ENCODE results near the gene ZNF844.
A peak's percentile ranks its signal among the peaks of the same experiment; 100 is the strongest.

- TF ChIP-seq POLR2A (IDR thresholded peaks at IDR 0.05; ENCODE audit: low read depth, low read length) = peak; percentile 63
- TF ChIP-seq JUNB (IDR thresholded peaks at IDR 0.05) = no peak
- no peak for TF ChIP-seq ATF3 (IDR thresholded peaks at IDR 0.05; ENCODE audit: borderline replicate concordance, extremely low read depth, low read depth, low read length)
- TF ChIP-seq YY1 (IDR thresholded peaks at IDR 0.05; ENCODE audit: low read depth, low read length) = peak; percentile 61
- no peak for TF ChIP-seq NBN (IDR thresholded peaks at IDR 0.05)
- no peak for TF ChIP-seq PRDM15 (CRISPR knock-in tag; IDR thresholded peaks at IDR 0.05)
- no peak for TF ChIP-seq CTCF (IDR thresholded peaks at IDR 0.05 in 2 of 3, conservative IDR thresholded peaks at IDR 0.05 in 1 of 3; ENCODE audit: control insufficient read depth in 2 of 3, extremely low read depth in 1 of 3, insufficient read depth in 1 of 3, low read depth in 3 of 3, low read length in 3 of 3)
- no peak for TF ChIP-seq BACH1 (IDR thresholded peaks at IDR 0.05; ENCODE audit: borderline replicate concordance)
- no peak for TF ChIP-seq TBL1XR1 (IDR thresholded peaks at IDR 0.05; ENCODE audit: low read depth, low read length)
These were observed 27.7 kb downstream of the ZNF844 start for GRCh38 chr19:12092065-12092867.
